ENCODE measurements around the gene NUP210L.
A peak's percentile ranks its signal among the peaks of the same experiment; 100 is the strongest.
"Not testable (repeated sequence)": the region's sequence is repeated elsewhere in the genome, so short reads cannot be mapped to it uniquely, and the experiment has no call there.

The NUP210L gene

DNA sequence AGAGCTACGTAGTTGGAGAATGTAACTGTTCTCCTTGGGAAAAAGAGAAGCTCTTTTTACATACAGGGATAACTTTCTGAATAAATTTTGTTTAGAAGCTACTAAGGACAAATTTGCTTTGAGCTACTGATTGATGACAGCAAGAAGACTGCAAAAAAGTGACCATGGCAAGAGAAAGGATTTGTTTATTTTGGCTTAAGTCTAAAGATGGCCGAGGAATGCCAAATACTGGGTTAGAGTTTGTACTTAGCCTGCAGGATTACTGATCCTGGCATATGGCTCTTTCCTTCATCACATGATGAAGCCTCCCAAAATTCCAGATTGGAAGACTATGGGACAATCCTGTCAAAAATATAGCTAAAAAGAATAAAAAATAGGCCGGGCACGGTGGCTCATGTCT is 135.6 kb downstream of the NUP210L start:
- H3K4me3 ChIP-seq (ENCODE audit: low read depth, low read length) = no peak overlapping the region
- DNase-seq (ENCODE audit: low read depth) = no peak
- TF ChIP-seq CTCF (IDR thresholded peaks at IDR 0.05; ENCODE audit: low read depth, low read length) (no peak), POLR2A (IDR thresholded peaks at IDR 0.05; ENCODE audit: extremely low read depth, insufficient read length) (no peak), MYC (IDR thresholded peaks at IDR 0.05; ENCODE audit: low read depth, low read length) (no peak), MAX (IDR thresholded peaks at IDR 0.05; ENCODE audit: low read depth, low read length) (no peak)

- TF ChIP-seq MAX (IDR thresholded peaks at IDR 0.05; ENCODE audit: low read depth, low read length) = peak; percentile 24; the same call in 1 of the 2 replicates
- TF ChIP-seq MYC (IDR thresholded peaks at IDR 0.05; ENCODE audit: low read depth, low read length) = no peak
- DNase-seq (ENCODE audit: low read depth) = peak; percentile 54
- no peak overlapping the region for H3K4me3 ChIP-seq (ENCODE audit: low read depth, low read length)
Measured at GRCh38 chr1:154014154-154014907, 140.5 kb downstream of the NUP210L start.

GRCh38 chr1:154012543-154012942 is 142.3 kb downstream of the NUP210L start:
- DNase-seq (ENCODE audit: low read depth); H3K4me3 ChIP-seq (ENCODE audit: low read depth, low read length): not testable (repeated sequence)

DNA sequence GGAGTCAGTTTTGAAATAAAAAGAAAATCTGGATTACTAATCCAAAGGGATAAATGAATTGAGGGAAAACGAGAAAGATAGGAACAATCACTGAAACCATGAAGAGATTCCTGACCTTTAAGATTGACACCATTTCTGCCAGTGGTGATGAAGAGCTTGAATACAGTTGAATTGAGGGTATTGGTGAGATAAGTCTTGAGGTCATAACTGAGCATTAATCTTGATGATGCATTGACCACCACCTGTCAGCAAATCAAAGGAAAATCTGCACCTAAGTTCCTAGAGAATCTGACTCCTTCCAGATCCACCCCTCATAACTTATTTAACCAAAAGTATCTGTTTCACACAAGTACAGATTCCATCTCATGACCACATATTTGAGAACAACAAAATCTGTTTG is 142.7 kb downstream of the NUP210L start:
- no peak overlapping the region for H3K4me3 ChIP-seq (ENCODE audit: low read depth, low read length)
- TF ChIP-seq CTCF (IDR thresholded peaks at IDR 0.05; ENCODE audit: low read depth, low read length) (no peak), MAX (IDR thresholded peaks at IDR 0.05; ENCODE audit: low read depth, low read length) (no peak), POLR2A (IDR thresholded peaks at IDR 0.05; ENCODE audit: extremely low read depth, insufficient read length) (no peak), MYC (IDR thresholded peaks at IDR 0.05; ENCODE audit: low read depth, low read length) (no peak)
- no peak for DNase-seq (ENCODE audit: low read depth)

GRCh38 chr1:154006136-154006535 is 148.7 kb downstream of the NUP210L start:
- TF ChIP-seq MYC (IDR thresholded peaks at IDR 0.05; ENCODE audit: low read depth, low read length) = no peak
- no peak for TF ChIP-seq CTCF (IDR thresholded peaks at IDR 0.05; ENCODE audit: low read depth, low read length)
- TF ChIP-seq POLR2A (IDR thresholded peaks at IDR 0.05; ENCODE audit: extremely low read depth, insufficient read length) = no peak
- no peak for TF ChIP-seq MAX (IDR thresholded peaks at IDR 0.05; ENCODE audit: low read depth, low read length)
- no peak for DNase-seq (ENCODE audit: low read depth)
- H3K4me3 ChIP-seq (ENCODE audit: low read depth, low read length) = no peak overlapping the region

DNA sequence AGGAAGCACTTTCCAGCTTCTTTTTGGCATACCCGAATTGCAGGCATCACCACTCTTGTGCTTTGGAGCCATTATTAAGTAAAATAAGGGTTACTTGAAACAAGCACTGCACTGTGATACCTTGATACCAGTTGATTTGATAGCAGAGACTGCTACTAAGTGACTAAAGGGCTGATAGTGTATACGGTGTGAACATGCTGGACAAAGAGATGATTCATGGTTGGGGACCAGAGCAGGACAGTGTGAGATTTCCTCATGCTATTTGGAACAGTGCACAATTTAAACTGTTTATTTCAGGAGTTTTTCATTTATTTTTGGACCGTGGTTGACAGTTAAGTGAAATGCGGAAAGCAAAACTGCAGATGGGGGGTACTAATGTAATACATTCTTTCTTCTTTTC is 154.5 kb downstream of the NUP210L start:
- no peak for DNase-seq (ENCODE audit: low read depth)
- TF ChIP-seq MAX (IDR thresholded peaks at IDR 0.05; ENCODE audit: low read depth, low read length) = no peak
- no peak for TF ChIP-seq MYC (IDR thresholded peaks at IDR 0.05; ENCODE audit: low read depth, low read length)
- no peak overlapping the region for H3K4me3 ChIP-seq (ENCODE audit: low read depth, low read length)

- not testable (repeated sequence) for H3K4me3 ChIP-seq (ENCODE audit: low read depth, low read length); DNase-seq (ENCODE audit: low read depth)
Measured at GRCh38 chr1:153996882-153997281, 158.0 kb downstream of the NUP210L start.

DNA sequence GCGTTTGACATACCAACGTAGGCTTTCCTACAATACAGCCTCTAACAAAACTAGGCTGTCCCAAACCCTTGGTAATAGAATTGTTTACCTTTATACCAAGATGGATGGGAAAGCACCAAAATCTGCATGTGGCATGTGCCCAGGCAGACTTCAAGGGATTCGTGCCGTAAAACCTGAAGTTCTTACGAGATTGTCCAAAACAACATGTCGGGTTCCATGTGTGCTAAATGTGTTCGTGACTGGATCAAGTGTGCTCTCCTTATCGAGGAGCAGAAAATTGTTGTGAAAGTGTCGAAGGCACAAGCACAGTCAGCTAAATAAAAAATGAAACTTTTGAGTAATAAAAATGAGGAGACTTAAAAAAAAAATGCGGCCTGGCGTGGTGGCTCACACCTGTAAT is 159.2 kb downstream of the NUP210L start:
- no peak for DNase-seq (ENCODE audit: low read depth)
- no peak overlapping the region for H3K4me3 ChIP-seq (ENCODE audit: low read depth, low read length)
- TF ChIP-seq CTCF (IDR thresholded peaks at IDR 0.05; ENCODE audit: low read depth, low read length) (no peak), MAX (IDR thresholded peaks at IDR 0.05; ENCODE audit: low read depth, low read length) (no peak), MYC (IDR thresholded peaks at IDR 0.05; ENCODE audit: low read depth, low read length) (no peak), POLR2A (IDR thresholded peaks at IDR 0.05; ENCODE audit: extremely low read depth, insufficient read length) (no peak)

Data from NB4 (cell line).